UCSD-AML1 (cell line): ENCODE data around the gene ATG5.

ENCODE experiments used
- DNase-seq: peaks from one replicate; lab custom pipeline; 2025; ENCODE audit not compliant: unreplicated experiment; lab: John Stamatoyannopoulos, UW

The ATG5 gene

DNA sequence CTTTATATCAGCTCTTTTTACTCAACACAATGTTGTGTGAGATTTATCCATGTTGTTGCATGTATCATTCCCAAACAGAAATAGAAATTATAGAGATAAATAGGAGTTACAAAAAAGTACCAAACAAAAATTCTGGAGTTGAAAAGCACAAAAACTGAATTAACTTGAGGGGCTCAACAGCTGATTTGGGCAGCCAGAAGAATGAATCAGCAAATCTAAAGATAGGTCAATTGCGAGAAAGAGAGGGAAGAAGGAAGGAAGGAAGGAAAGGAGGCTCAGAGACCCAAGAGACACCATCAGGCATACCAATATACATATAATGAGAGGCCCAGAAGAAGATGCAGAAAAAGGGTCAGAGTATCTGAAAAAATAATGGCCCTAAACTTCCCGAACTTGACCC lies 98.9 kb downstream of the ATG5 start:
- DNase-seq = no peak

DNA sequence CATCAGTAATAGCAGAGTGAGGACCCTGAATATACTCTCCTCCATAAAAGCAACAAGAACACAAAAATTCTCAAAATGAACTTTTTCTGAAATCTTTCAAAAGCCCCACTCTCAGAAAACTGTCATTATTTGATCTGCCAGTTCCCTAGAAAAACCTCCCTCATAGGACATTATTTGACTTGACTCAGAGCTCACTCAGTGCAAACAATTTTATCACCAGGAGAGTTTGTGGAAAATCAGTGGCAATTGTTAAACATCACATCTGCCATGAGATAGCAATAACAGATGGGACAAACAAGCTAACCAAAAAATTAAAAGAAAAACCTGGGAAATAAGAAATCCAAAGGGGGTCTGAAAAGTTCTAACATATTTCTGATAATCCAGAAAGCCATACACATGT lies 100.0 kb downstream of the ATG5 start:
- DNase-seq = no peak

DNA sequence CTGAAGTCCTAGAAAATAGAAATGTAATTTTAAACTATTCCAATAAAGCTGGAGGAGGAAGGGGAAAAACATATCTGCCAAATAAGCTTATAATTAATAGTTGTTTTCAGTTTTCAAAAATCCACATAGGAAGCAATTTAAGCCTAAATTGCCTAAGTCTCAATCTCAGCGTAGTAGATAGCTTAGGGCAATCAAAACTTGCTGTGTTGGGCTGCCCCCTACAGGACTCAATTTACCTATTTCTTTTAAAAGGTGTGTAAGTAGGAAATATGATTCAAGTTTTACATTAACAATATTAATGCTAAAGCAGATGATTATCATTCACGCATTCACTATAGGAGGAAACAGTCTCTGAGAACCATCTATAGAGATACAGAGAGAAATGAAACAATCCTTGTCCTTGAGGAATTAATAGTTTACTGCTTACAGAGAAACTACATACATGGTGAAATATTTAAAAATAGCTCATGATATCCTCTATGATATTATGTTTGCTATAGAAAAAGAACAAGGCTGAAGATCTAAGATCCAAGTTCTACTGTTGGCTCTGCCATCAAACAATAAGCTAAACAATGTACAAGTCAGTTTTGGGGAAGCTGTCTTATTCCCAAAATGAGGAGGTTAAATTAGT lies 102.1 kb downstream of the ATG5 start:
- DNase-seq = peak; percentile 35

DNA sequence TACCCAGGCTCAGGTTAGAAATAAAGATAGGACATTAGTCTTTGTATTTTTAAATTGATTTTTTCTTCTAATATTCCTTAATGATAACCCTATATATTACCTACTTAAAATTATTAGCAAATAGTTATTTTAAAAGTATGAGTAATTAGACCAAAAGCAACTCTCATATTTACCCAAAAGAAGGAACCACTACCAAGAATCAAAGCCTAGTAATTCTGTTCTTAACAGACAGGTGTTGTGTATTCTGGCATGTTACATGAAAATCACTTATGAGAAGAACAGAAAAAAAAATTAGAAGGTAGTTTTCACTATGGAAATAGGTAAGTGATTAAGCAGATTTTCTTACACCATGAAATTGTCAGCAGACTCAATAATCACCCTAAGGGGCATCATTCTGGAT lies 105.1 kb downstream of the ATG5 start:
- no peak for DNase-seq

DNA sequence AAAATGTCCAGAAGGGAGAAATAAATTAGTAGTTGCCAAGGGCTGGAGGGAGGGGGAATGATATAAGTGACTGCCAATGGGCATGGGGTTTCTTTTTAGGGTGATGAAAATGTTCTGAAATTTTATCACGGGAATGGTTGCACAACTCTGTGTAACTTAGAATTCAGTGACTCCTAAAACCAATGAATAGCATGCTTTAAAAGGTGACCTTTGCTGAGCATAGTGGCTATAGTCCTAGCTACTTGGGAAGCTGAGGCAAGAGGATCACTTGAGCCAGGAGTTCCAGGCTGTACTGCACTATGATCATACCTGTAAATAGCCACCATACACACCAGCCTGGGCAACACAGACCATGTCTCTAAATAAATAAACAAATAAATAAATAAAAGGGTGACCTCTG lies 109.0 kb downstream of the ATG5 start:
- no peak for DNase-seq

DNA sequence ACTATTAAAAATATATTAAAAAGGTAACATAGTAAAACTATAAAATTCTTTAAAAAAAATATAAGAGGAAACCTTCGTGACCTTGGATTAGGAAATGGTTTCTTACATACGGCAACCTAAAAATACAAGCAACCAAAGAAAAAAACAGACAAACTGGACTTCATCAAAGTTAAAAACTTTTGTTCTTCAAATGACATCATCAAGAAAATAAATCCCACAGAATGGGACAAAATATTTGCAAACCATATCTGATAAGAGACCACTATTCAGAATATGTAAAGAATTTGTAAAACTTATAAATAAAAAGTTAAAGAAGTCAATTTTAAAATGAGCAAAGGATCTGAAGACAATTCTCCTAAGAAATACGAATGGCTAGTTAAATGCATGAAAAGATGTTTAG lies 110.0 kb downstream of the ATG5 start:
- no peak for DNase-seq

DNA sequence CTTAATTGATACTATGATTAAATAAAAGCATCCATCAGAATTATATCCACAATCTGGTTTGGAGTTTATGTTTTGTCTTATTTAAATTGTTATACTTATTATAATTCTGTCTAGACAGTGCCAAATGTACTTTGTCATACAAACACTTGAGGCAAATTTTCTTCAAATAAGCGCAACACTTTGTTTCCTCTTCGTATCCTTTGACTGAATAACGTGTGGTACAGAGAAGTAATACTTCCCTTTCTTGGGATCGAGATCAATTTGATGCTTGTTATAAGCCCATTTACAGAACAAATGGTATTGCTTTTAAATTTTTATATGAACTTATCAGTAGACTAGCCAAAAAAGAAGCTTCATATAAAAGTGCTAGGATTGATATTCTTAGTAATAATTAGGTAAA lies 111.0 kb downstream of the ATG5 start:
- DNase-seq = no peak

DNA sequence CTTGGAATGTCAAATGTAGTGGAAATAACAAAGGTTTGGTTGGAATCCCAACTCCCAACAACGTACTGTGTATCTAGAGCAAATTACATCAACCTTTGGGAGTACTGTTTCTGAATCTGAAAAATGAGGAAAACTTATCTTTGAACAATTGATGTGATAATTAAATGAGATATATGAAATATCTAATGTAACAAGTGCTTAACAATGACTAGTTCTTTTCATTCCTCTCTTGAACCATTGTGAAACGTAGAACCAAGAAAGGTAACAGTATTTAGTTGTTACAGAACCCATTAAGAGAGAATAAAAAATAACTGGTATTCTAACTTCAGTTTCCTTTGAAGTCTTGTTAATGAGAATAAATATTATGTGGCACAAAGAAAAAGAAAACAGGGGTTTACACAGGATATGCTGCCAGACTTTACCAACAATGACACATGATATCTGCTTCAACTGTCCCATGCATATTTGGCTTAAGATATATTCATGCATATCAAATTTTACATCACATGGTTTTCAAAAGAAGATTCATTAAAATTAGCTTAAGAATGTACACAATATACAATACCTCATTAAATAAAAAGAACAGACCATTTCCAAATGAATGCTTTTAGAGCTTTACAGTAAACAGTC lies 111.8 kb downstream of the ATG5 start:
- no peak for DNase-seq

DNA sequence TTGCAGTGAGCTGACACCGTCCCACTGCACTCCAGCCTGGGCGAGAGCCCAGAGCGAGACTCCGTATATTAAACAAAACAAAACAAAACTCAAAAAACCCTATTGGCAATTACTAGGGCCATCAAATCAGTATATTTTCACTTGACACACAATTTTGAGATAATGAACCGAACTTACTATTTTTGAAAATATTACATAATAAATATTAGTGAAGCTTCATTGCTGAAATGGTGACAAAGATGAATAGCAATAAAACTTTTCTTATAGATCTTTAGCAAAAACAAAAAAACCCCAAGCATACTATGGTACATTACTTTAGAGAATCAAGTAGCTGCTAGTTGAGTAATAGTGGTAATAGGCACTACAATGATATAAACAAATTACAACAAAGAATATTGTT lies 113.0 kb downstream of the ATG5 start:
- DNase-seq = no peak

DNA sequence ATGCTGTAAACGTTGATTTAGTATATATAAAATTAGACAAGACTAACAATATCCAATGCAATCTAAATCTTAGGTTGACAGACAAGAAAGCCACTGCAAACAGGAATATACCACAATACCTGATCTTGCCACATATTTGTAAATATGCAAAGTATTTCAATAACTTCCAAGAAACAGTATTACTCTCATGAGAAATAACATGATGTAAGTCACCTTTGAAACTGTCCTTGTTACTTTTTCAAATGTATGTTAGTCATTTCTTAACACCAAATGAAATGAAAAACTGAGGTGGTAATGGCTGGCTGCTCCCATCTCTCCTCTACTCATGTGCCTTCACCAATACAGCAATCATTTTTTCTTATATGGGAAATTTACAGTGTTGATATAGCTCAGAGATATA lies 118.7 kb downstream of the ATG5 start:
- no peak for DNase-seq

DNA sequence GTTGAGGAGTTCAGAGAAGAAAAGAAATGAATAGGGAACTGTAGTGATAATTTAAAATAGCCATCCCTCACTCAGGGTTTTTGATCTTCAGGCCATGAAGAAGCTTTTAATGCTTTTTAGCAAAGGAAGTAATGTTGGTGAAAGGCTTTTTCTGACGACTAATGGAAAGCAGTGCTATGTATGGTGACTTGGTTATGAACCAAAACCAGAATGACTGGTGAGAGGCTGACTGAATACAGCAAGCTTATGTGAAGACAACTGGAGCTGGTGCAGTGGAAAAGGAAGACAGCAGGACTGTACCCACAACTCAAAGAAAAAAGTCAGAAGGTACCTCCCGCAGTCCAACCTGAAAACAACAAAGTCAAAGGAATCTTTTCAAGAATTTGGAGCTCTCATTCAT lies 120.6 kb downstream of the ATG5 start:
- no peak for DNase-seq

DNA sequence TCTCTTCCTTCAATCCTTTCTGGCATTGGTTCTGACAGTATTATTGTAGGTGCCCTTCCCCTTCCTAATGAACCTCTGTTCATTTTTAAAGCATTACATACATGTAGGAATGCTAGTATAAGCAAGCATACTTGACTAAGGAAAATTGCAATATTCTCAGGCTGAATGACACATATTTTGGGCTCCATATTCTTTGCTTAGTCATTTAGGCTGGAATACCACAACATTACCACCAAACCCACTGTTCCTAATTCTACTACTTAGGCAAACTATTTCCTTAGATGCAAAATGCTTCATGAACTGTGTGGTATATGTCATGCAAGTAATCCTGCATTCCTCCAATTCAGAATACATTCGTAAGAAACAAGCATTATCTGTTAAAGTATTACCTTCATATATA lies 125.6 kb downstream of the ATG5 start:
- DNase-seq = no peak

DNA sequence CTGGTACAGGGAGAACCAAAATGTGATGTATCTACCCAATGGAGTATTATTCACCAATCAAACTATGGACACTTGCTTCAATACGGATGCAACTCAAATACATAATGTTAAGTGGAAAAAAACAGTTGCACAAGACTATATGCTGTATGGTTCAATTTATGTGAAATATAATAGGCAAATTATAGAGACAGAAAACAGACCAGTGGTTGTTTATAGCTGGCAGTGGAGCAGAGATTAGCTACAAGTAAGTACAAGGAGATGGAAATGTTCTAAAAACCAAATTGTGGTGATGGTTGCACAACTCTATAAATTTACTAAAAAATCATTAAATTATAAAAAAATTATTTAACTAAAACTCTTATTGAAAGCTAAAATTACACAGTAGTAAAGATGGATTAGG lies 126.2 kb downstream of the ATG5 start:
- DNase-seq = no peak

DNA sequence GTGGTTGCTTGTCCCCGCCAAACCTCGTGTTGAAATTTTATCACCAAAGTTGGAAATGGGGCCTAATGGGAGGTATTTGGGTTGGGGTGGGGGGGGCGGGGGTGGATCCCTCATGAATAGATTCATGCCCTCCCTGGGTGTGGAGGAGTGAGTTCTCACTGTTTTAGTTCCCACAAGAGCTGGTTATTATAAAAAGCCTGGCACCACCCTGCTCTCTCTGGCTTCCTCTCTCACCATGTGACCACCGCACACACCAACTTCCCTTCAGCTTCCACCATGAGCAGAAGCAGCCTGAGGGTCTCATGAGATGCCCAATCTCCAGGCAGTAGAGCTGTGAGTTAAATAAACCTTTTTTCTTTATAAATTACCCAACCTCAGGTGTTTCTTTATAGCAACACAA lies 128.1 kb downstream of the ATG5 start:
- DNase-seq = no peak

DNA sequence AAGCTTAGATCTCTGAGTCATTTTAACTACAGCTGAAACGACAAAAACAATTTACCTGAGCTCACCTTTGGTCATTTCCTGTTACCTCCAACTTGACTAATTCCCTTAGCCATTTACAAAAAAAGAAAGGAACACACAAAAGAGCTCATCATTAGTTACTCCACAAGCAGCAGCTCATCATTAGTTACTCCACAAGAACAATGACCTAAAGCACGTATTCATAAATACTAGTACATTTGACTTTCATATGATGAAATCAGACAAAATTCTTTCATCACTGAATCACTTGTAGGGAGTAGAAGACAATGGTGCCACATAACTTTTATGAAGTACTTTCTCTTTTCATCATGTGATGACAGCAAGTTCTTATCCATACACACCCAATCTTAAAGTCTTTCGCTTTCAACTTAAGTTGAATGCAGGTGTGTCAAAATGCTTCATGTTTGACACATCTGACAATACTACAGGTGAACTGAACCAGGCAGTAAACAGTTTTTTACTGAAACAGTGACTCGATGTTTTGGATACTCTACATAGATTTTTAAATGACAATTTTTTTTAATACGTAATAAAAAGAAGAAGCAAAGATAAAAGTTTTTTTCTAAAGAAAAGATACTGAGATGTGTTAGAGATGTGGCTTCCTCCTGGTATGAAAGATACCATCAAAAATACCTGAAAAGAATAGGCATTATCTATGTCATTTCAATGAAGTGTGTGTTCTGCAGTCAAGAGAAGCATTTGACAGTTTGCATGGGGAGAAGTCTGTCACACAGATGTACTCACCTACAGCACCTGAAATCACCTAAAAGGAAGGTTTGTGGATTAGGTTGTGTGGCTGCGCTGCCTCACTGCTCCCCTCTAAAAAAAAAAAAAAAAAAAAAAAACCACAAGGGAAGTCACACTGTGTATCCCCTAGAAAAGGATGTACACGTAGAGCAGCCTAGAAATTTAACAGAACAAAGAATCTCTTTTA lies 130.3 kb downstream of the ATG5 start:
- no peak for DNase-seq

DNA sequence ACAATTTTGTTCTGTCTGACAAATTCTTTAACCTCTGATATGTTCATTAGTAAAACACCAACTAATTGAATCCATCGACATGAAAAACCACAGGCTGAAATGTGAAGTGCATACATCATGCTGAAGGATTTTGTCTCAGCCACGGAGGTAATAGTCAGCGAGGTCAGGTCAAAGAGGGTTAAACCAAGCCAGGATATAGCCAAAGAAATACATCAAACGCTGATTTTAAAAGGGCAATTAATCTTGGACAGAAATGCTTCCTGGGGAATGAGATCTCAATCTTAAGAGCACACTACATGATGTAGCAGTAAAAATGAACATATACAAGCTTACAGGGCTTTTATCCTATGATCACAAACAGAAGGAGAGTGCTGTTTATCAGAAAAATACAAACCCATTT lies 132.7 kb downstream of the ATG5 start:
- no peak for DNase-seq

DNA sequence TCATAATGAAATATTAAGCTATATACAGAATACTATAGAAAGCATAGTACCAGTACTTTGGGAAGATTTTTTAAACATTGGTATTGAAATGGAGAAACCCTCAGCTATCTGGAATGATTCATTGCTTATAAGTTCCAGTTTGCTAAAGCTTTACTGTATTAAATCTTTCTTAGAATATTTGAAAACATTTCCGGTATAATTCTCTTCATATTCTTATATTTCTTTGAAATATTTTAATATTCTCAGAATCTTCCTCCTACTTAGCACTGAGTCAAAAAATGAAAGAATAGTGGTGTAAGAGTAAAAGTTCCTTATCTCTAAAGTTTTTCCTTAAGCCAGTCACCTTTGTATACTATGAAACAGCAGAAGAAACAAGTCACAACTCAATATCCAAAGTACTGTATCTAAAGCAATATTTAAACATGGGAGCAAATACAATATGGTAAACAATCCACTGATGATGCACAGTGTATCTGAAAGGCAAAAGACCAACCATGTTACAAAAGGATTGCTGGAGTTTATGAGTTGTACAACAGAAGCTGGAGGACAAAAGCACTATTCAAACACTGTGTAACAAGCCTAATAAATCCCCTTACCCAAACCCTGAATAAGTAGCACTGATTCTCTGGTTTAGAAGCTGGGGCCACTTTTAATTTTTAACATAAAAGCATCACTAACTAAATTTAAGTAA lies 137.3 kb downstream of the ATG5 start:
- DNase-seq = no peak

DNA sequence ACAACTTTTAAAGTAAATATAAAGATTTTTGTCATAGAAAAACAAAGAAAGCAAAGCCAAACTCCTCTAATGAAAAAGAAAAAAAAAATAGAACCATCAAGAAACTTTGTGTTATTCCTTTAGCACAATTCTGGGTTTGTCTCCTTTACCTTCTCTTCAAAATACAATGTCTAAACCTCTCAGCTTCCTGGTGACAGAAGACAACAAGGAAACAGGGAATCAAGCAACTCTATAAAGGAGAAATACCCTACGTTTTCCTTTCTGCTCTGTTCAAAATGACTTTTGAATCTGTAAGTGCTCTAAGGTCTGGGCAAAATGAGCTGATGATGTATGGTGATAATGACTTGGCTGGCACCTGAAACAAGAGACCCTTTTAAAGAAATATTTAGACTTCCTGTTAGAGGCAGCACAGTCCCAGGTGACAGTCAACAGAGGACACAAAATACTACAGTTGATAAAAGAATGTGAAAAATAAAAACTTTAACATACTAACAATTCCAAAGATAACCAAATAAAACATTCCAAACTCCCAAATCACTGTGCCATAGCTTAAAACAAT lies 138.1 kb downstream of the ATG5 start:
- DNase-seq = no peak

DNA sequence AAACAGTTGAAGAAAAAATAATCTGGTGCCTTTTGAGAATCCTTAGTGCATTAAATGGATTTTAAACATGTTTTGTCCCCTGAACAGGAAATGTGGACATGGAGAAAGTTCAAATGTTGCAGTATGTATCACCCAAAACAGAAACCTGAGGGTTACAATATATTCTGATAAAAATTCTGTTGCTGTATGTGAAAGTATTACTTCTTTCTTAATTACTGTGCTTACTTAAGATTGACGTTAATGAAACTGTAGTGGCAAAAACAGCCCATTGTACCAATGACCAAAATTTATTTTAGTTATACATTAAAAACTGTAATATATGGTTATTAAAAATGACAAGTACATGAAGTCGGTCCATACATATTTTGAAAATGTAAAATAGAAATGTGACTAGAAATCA lies 138.8 kb downstream of the ATG5 start:
- DNase-seq = no peak

DNA sequence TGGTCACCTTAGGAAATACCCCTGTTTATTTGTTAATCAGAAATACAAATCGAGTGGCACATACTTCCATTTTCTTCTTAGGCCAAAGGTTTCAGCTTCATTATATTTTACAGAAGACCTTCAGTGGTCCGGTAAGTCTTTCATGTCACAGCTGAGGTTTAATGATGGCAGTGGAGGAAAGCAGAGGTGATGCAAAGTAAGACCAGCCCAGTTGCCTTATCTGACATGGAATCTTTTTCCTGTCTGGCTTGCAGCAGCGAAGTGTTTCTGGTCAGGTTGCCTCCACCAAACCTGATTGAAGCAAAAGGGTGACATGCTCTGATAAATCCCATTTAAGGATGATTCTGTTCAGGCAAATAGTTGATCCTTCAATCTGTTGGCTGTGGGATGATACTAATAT lies 139.4 kb downstream of the ATG5 start:
- no peak for DNase-seq

DNA sequence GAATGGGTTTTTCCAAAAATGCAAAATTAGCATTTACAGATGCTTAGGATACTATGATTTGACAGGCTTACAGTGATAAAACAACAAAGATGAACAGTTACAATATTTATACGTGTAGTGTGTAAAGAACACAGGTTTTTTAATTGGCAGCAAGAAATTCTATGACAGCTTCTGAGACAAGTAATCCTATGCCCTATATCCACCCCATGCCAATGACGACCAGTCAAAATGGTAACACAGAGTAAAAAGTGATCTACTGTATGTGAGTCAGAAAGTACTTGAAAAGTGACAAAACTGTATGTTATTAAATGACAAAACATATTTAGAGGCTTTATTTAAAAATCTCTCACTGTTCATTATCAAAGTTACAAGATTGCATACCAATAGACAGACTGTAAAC lies 139.9 kb downstream of the ATG5 start:
- no peak for DNase-seq
